Measurements from ENCODE around the gene EEPD1. TPM values are rescaled to one million over a fixed set of nuclear protein-coding genes. Genes with fewer than 3 reads are reported as not detected.
A peak's percentile ranks its signal among the peaks of the same experiment; 100 is the strongest.
"Not testable (repeated sequence)": the region's sequence is repeated elsewhere in the genome, so short reads cannot be mapped to it uniquely, and the experiment has no call there.

The EEPD1 gene
- total RNA-seq, 3 donors from 2014 or later, result 0.63 to 1.4 (median 1.3) TPM

DNA sequence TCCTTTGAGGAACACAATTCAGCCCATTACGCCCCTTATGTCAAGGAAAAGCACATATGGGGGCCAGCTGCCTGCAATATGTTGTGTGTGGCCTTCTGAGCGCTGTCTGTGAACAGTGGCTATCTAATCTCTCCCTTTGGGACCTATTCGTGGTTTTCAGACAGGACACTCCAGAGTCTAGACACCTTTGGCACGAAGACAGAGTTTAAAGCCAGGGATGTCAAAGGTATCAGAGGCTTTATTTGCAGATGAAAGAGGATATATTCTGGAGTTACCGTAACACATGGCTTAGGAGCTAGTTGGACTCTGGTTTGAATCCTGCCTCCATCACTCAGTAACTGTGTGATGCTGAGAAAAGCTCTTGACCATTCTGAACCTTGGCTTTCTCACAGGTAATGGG lies 14.8 kb upstream of the EEPD1 start:
- DNase-seq, result no peak
- peaks cover 3% of the 10 kb centered on the region for H3K9me3 Mint-ChIP-seq
- no peak for ATAC-seq
- no peaks in the 10 kb centered on the region for H3K27me3 Mint-ChIP-seq (ENCODE audit: low read depth)
- no peaks in the 10 kb centered on the region for H3K36me3 Mint-ChIP-seq (ENCODE audit: insufficient read depth)
- no peaks in the 10 kb centered on the region for H3K4me1 Mint-ChIP-seq (ENCODE audit: low read depth)
- H3K4me3 Mint-ChIP-seq, result no peak overlapping the region

DNA sequence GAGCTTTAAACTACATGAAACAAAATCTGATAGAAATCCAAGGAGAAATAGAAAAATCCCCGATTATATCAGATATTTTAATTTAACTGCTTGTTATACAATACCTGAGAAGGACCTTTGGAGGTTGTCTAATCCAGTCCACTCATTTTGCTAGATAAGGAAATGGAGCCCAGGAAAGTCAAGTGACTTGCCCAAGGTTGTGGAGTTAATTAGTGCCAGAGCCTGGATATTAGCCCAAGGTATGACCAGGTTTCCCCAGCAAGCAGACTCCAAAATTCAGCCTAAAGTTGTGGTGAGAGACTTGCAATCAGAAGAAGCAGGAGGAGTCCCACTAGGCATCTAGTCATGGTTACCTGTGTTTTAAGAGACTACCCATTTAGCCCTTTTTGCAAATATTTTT lies 11.7 kb upstream of the EEPD1 start:
- H3K9me3 Mint-ChIP-seq, result peaks cover 3% of the 10 kb centered on the region
- no peaks in the 10 kb centered on the region for H3K36me3 Mint-ChIP-seq (ENCODE audit: insufficient read depth)
- no peak for ATAC-seq
- no peaks in the 10 kb centered on the region for H3K4me1 Mint-ChIP-seq (ENCODE audit: low read depth)
- DNase-seq, result no peak
- no peak overlapping the region for H3K4me3 Mint-ChIP-seq
- no peaks in the 10 kb centered on the region for H3K27me3 Mint-ChIP-seq (ENCODE audit: low read depth)

DNA sequence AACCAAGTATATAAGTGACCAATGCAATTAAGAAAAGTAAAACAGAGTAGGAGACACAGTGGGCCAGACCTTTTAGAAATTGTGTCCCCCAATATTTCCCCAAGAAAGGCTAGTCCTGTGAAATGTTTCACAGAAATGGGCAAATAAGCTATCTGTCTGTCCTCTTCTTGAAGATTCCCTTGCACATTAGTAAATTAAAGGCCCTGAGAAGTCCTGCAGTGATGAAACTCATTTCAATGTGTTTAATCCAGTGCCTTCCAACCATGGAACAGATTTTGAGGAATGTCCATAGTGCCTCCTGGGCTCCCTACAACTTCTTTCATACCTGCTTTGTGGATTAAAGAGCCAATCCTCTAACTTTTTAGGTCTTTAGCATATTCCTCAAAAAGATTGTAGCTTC lies 11.2 kb upstream of the EEPD1 start:
- Mint-ChIP-seq H3K36me3 (ENCODE audit: insufficient read depth) (no peaks in the 10 kb centered on the region), H3K4me3 (no peak overlapping the region), H3K4me1 (ENCODE audit: low read depth) (no peaks in the 10 kb centered on the region), H3K9me3 (peaks cover 3% of the 10 kb centered on the region), H3K27me3 (ENCODE audit: low read depth) (no peaks in the 10 kb centered on the region)
- ATAC-seq (no peak), DNase-seq (no peak)

DNA sequence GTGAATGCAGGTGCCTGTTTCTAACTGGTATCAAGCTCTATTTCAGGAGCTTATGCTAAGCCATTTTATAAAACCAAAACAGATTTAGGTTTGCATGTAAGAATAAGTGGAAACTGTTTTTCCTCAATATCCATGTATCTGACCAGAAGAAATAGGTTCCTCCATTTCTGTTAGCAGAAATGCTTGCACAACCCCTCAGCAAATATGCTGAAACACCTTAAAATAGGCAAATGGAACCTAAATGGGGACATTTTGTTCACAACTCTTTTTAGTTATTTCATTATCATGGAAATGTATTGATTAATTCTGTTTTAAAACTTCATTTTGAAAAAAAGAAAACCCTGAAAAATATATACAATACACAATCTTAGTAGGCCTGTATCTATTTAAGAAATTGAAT lies 8.9 kb upstream of the EEPD1 start:
- DNase-seq (no peak), ATAC-seq (no peak)
- Mint-ChIP-seq H3K4me3 (no peak overlapping the region), H3K4me1 (ENCODE audit: low read depth) (no peaks in the 10 kb centered on the region), H3K36me3 (ENCODE audit: insufficient read depth) (no peaks in the 10 kb centered on the region), H3K27me3 (ENCODE audit: low read depth) (no peaks in the 10 kb centered on the region), H3K9me3 (peaks cover 8% of the 10 kb centered on the region)

DNA sequence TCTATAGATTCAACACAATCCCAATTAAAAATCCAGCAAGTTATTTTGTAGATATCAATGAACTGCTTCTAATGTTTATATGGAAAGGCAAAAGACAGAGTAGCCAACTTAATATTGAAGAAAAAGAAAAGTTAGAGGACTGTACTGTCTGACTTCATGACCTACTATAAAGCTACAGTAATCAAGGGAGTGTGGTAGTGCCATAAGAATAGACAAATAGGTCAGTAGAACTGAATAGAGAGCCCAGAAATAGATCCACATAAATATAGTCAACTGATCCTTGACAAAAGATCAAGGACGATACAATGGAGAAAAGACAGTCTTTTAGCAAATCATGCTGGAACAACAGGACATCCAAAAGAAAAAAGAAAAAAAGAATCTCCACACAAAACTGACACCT lies 7.4 kb upstream of the EEPD1 start:
- DNase-seq (no peak), ATAC-seq (no peak)
- Mint-ChIP-seq H3K9me3 (peaks cover 4% of the 10 kb centered on the region), H3K4me1 (ENCODE audit: low read depth) (no peaks in the 10 kb centered on the region), H3K4me3 (no peak overlapping the region), H3K27me3 (ENCODE audit: low read depth) (no peaks in the 10 kb centered on the region), H3K36me3 (ENCODE audit: insufficient read depth) (no peaks in the 10 kb centered on the region)

DNA sequence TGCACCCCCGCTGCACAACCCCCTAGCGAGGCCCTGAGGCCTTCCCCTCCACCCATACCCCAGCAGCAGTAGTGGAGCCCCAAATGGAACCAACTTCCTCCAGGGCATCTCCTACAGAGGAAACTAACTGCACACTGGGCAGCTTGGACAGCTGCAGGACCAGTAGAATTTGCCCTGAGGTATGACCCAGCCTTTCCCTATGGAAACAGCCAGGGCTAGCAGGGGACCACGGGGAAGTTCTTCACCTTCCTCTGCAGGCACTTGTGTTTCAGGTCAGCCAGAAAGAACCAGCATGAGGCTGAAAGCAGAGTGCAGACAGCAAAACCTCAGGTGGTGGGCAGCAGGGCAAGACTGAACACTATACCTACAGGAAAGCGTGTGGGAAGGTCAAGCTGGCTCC lies 5.7 kb upstream of the EEPD1 start:
- Mint-ChIP-seq H3K27me3 (ENCODE audit: low read depth) (no peaks in the 10 kb centered on the region), H3K36me3 (ENCODE audit: insufficient read depth) (no peaks in the 10 kb centered on the region), H3K9me3 (peaks cover 4% of the 10 kb centered on the region), H3K4me3 (no peak overlapping the region), H3K4me1 (ENCODE audit: low read depth) (peaks cover 3% of the 10 kb centered on the region)
- no peak for DNase-seq
- no peak for ATAC-seq

DNA sequence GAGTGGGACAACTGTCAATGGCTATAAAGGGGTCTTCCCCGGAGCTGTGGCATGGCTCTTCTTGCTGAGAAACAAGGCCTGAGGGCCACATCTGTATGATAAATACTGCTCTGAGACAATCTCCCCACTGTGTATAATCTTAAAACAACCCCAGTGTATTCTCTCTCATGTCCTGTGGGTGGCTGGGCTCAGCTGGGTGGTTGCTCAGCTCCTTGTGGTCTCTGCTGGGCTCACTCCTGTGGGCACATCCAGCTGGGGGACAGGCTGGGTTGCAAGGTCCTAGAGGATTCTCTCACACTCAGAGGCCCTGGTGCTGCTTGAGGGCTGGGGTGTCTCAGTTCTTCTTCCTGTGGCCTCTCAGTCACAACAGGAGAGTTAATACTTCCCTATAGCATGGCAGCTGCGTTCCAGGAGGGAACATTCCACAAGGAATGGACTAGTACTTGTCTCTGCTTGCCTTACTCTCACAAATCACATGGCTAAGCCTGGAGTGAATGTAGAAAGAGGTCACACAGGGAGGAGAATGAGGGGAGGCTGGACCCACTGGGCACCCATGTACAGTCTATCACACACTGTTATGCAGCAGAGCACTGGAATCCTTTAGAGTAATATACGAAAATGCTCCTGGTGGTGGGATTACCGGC lies 4.5 kb upstream of the EEPD1 start:
- H3K4me1 Mint-ChIP-seq (ENCODE audit: low read depth), result peaks cover 5% of the 10 kb centered on the region
- ATAC-seq (no peak), DNase-seq (no peak)
- H3K4me3 Mint-ChIP-seq, result no peak overlapping the region
- no peaks in the 10 kb centered on the region for H3K36me3 Mint-ChIP-seq (ENCODE audit: insufficient read depth)
- no peaks in the 10 kb centered on the region for H3K27me3 Mint-ChIP-seq (ENCODE audit: low read depth)
- peaks cover 4% of the 10 kb centered on the region for H3K9me3 Mint-ChIP-seq

DNA sequence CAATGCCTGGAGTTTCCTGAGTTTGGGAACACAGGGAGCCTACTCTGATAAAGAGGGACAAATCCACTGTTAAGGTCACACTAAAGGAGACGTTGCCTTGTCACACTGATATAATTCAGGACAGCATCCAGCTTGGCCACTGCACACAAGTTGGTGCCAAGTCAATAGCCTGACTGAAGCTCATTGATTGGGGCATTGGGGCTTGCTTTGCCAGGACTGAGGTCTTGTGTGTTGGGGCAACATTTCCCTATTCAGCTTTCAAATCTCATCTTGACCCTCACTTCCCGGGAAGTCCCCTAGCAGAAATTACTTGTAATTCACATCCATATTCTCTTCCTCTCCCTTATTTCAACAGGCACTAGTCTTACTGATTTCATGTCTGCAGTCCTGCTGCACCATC lies 3.8 kb upstream of the EEPD1 start:
- DNase-seq; ATAC-seq; H3K4me3 Mint-ChIP-seq; H3K9me3 Mint-ChIP-seq; H3K27me3 Mint-ChIP-seq (ENCODE audit: low read depth); H3K36me3 Mint-ChIP-seq (ENCODE audit: insufficient read depth): not testable (repeated sequence)
- peaks cover 10% of the 10 kb centered on the region for H3K4me1 Mint-ChIP-seq (ENCODE audit: low read depth)

DNA sequence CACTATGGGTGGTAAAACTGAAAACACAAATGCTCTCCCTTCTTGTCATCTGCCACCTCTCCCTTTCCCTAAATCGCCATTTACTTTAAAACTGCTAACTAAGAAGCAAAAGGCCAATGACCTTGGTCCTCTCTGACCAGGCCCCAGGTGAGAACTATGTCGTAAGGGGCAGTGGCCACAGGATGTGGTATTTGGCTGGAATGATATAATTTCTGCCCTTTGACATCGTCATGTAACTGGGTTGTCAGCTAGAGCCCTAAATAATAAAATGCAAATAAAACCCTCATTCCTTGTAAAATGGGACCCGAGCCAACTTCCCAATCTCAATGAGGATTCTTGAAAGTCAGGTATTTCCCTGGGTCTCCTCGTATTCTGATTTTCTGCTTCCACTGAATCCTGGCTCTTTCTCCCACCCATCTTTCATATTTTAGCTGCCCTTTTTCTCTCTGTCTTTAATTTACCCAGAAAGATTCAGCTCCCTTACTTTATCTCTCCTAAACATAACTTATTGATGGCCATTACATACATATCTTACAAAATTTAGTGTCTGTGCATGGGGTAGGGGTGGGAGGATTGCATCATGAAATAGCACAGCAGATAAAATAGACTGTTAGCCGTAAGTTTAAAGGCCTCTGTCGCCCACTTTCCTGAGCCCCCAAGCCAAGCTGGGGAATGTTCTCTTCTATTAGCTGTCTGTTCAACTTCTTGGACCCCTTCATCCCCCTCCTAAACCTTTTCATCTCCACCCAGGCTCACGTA lies 3.2 kb upstream of the EEPD1 start:
- Mint-ChIP-seq H3K4me1 (ENCODE audit: low read depth) (peaks cover 16% of the 10 kb centered on the region), H3K4me3 (no peak overlapping the region)
- no peak for ATAC-seq

DNA sequence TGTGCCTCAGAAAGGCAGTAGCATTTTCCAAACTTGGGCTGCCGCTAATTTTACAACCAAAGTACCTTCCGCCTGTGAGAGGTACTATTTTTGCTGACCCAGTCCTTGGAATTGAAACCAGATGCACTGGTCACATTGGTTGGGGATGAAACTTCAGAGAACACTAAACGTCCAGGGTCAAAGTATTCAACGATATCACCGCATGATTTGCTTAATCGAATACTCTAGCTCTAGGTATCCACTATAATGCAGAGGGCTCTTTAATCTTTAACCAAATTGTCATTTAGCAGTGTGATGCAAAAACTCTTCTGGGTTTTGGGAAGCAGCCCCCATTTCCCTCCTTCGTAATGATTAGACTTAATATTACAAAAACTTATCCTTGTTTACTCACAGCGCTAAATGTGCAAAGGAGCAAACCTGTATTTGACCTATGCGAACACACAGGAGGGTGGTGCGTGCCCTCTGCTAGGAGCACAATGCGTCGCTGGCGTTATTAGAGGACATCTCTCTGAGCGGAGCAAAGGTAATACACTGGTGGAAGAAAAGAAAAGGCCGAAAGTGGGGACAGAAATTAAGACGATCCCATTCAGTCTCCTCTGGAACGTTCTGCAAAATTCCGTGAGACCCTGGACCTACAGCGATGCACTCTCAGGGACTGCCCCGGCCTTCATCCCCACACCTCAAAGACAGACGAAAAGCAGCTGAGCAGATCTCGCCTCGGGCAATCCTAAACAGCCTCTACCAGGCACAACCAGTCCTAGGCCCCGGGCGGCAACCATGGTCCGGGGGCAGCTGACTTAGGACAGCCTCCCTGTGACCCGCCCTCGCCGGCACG lies 916 bp upstream of the EEPD1 start:
- H3K36me3 Mint-ChIP-seq (ENCODE audit: insufficient read depth), result no peaks in the 10 kb centered on the region
- peak overlapping the region; percentile 79 for H3K4me3 Mint-ChIP-seq
- peaks cover 4% of the 10 kb centered on the region for H3K9me3 Mint-ChIP-seq
- ATAC-seq (no peak), DNase-seq (no peak)
- peaks cover 2% of the 10 kb centered on the region for H3K27me3 Mint-ChIP-seq (ENCODE audit: low read depth)
- H3K4me1 Mint-ChIP-seq (ENCODE audit: low read depth), result peaks cover 34% of the 10 kb centered on the region

More for the DNA sequence above, 3.2 kb upstream of the EEPD1 start:
- no peaks in the 10 kb centered on the region for H3K27me3 Mint-ChIP-seq (ENCODE audit: low read depth)
- no peak for DNase-seq
- H3K9me3 Mint-ChIP-seq, result peaks cover 4% of the 10 kb centered on the region
- H3K36me3 Mint-ChIP-seq (ENCODE audit: insufficient read depth), result no peaks in the 10 kb centered on the region

DNA sequence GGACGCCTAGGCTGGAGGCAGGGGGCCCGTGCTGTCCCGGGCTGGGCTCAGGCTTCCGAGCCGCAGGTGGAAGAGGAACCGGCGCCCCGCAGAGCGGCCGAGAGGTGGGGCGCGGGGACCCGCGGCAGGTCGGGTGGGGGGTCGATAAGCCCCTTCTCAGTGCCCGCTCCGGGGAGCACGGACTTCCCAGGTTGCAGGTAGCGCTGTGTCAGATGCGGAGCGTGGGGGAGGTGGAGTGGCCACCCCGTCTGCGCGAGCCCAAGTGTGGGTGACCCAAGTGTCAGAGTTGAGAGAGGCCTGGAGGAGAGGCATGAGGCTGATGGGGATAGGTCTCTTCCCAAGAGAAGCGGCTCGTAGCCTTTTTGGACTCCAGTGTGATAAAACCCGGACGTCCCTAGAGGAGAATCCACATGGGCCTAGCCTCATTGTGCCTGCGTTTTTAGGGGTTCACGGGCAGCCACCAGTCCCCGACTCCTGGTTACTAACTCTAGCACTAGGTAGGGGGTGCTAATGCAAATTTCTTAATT lies 580 bp downstream of the EEPD1 start:
- peaks cover 2% of the 10 kb centered on the region for H3K27me3 Mint-ChIP-seq (ENCODE audit: low read depth)
- H3K4me1 Mint-ChIP-seq (ENCODE audit: low read depth), result peaks cover 36% of the 10 kb centered on the region
- peak; percentile 3 to 6 for ATAC-seq
- H3K4me3 Mint-ChIP-seq, result peak overlapping the region; percentile 75
- no peaks in the 10 kb centered on the region for H3K36me3 Mint-ChIP-seq (ENCODE audit: insufficient read depth)
- no peak for DNase-seq
- H3K9me3 Mint-ChIP-seq, result no peaks in the 10 kb centered on the region

DNA sequence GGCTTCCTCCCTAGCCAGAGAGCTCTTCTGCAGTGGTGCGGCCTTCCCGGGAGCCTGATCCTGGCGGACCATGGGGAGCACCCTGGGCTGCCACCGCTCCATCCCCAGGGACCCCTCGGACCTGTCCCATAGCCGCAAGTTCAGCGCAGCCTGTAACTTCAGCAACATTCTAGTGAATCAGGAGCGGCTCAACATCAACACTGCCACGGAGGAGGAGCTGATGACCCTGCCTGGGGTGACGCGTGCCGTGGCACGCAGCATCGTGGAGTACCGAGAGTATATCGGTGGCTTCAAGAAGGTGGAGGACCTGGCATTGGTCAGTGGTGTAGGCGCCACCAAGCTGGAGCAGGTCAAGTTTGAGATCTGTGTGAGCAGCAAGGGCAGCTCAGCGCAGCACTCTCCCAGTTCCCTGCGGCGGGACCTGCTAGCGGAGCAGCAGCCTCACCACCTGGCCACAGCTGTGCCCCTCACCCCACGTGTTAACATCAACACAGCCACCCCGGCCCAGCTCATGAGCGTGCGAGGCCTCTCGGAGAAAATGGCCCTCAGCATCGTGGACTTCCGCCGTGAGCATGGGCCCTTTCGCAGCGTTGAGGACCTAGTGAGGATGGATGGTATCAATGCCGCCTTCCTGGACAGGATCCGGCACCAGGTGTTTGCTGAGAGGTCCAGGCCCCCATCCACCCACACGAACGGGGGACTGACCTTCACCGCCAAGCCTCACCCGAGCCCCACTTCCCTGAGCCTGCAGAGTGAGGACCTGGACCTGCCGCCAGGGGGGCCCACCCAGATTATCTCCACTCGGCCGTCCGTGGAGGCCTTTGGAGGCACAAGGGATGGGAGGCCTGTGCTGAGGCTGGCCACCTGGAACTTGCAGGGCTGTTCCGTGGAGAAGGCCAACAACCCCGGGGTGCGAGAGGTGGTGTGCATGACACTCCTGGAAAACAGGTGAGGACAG lies 1.5 kb downstream of the EEPD1 start:
- Mint-ChIP-seq H3K27me3 (ENCODE audit: low read depth) (peaks cover 2% of the 10 kb centered on the region), H3K9me3 (no peaks in the 10 kb centered on the region), H3K4me3 (peak overlapping the region; percentile 75), H3K4me1 (ENCODE audit: low read depth) (peaks cover 36% of the 10 kb centered on the region), H3K36me3 (ENCODE audit: insufficient read depth) (no peaks in the 10 kb centered on the region)
- no peak for DNase-seq
- ATAC-seq, result no peak

DNA sequence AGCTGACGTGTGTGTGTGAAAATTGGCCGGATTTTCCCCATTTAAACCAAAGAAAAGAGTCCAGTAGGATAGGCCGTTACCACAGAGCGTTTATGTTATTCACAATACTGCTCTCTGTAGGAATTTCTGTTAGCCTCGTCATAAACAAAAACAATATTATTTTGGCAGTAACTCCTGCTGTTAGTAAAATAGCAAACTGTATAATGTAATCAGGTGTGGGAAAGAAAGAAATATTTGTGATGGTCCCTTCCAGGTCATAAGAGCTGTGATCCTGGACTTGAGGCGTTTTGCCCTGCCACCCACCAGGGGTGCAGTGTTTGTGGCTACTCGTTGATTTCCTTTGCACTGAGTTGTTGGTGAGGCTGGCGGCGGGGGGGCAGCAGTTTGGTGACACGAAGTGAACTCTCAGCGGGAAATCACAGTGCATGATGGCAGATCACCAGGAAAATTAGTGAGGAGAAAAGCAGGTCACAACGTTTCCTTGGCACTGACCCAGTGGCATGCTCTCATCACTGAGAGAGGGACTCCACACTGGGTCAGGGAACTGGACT lies 2.8 kb downstream of the EEPD1 start:
- no peak for ATAC-seq
- H3K36me3 Mint-ChIP-seq (ENCODE audit: insufficient read depth), result no peaks in the 10 kb centered on the region

More for the DNA sequence above, 2.8 kb downstream of the EEPD1 start:
- no peaks in the 10 kb centered on the region for H3K9me3 Mint-ChIP-seq
- DNase-seq, result no peak
- peak overlapping the region; percentile 37 for H3K4me3 Mint-ChIP-seq
- H3K27me3 Mint-ChIP-seq (ENCODE audit: low read depth), result peaks cover 2% of the 10 kb centered on the region
- peaks cover 36% of the 10 kb centered on the region for H3K4me1 Mint-ChIP-seq (ENCODE audit: low read depth)

Data from activated T-cell treated with anti-CD3 and anti-CD28 coated beads, Interleukin-2, amount 50 U/mL, for 4 hours (primary cell).